ENCODE measurements around the gene DNMT3B. TPM values are rescaled to one million over a fixed set of nuclear protein-coding genes. Genes with fewer than 3 reads are reported as not detected.

Gene DNMT3B
- total RNA-seq, 6 donors from 2014 or later: 0.76 to 2.1 (median 1.7) TPM; not detected in 1

DNA sequence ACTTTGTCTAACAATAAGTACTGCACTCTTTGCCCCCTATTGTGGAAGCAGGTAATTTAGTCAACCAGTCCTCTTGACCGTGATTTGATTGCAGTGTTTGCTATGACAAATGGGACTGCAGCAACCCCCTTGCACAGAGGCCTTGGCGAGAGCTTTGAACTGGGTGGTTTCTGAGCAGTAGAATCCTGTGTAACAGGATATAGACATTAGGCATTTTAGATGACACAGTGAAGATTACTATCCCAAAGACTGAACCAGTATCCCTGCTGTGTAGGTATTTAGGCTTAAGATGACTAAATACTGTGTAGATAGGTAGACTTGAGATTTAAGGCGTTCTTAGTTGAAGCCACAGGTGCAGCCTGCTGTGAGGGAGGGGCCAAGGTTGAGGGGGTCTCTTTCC is 9.9 kb downstream of the DNMT3B start:
- peaks cover 0 to under 1% (median 0%) of the 10 kb centered on the region in 4 donors for H3K4me1 ChIP-seq
- H3K27me3 ChIP-seq: no peaks in the 10 kb centered on the region
- ATAC-seq (ENCODE audit: low FRiP score in 2 of 2): no peak
- no peak for TF ChIP-seq EP300 (IDR thresholded peaks at IDR 0.05)
- TF ChIP-seq CTCF (IDR thresholded peaks at IDR 0.05): no peak
- TF ChIP-seq POLR2A (IDR thresholded peaks at IDR 0.05): no peak
- TF ChIP-seq POLR2AphosphoS5 (IDR thresholded peaks at IDR 0.05): no peak
- no peaks in the 10 kb centered on the region for H3K9me3 ChIP-seq
- WGBS, 2 donors: 86 to 90% methylated on average over 3 of the region's 3 CpGs
- no peaks in the 10 kb centered on the region for H3K36me3 ChIP-seq
- H3K27ac ChIP-seq: no peak overlapping the region
- DNase-seq: no peak
- H3K4me3 ChIP-seq: no peak overlapping the region

DNA sequence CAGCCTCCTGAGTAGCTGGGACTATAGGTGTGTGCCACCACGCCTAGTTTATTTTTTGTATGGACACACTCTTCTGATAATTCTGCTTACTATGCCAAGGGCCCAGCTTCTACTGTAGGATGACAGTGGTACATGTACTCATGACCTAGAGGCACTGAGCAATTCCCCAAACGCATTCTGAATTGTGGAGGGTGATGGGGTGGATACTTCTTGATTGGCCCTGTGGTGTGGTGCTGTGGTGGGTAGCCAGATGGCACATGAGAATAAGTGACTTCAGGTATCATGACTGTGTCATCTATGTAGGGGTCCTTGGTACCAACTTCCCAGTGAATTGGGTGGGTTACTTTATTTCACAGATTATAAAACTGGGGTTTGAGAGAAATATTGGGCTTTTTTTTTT is 11.0 kb downstream of the DNMT3B start:
- 91 to 96% methylated on average over 2 of the region's 2 CpGs for WGBS, 2 donors
- no peak for ATAC-seq (ENCODE audit: low FRiP score in 2 of 2)
- no peak overlapping the region for H3K27ac ChIP-seq

DNA sequence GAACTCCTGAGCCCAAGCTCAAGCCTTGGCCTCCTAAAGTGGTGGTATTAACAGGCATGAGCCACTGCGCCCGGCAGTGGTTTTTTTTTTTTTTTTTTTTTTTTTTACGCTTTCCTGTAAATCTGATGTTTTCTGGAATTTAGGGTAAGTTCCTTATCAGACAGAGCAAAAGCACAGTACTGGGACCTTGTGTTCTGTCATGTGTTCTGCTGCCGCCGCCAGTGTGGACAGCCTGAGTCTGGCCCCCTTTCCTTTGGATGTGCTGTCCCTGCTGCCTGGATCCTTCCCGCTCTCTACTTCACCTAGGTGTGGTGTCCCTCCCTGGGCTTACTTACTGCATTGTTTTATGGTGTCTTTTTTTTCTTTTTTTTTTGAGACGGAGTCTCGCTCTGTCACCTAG is 11.7 kb downstream of the DNMT3B start:
- H3K27me3 ChIP-seq: no peaks in the 10 kb centered on the region
- no peak overlapping the region for H3K4me3 ChIP-seq
- H3K4me1 ChIP-seq: peaks cover 0 to 5% (median 1%) of the 10 kb centered on the region in 4 donors
- H3K9me3 ChIP-seq: no peaks in the 10 kb centered on the region
- WGBS, 2 donors: 86 to 92% methylated on average over 5 to 8 of the region's 8 CpGs
- H3K27ac ChIP-seq: no peak overlapping the region
- no peaks in the 10 kb centered on the region for H3K36me3 ChIP-seq
- DNase-seq: no peak
- ATAC-seq (ENCODE audit: low FRiP score in 2 of 2): no peak
- no peak for TF ChIP-seq CTCF (IDR thresholded peaks at IDR 0.05)
- no peak for TF ChIP-seq POLR2A (IDR thresholded peaks at IDR 0.05)
- no peak for TF ChIP-seq EP300 (IDR thresholded peaks at IDR 0.05)
- TF ChIP-seq POLR2AphosphoS5 (IDR thresholded peaks at IDR 0.05): no peak

More for the DNA sequence above, 11.0 kb downstream of the DNMT3B start:
- no peak overlapping the region for H3K4me3 ChIP-seq
- TF ChIP-seq POLR2A (IDR thresholded peaks at IDR 0.05) (no peak), CTCF (IDR thresholded peaks at IDR 0.05) (no peak), POLR2AphosphoS5 (IDR thresholded peaks at IDR 0.05) (no peak), EP300 (IDR thresholded peaks at IDR 0.05) (no peak)
- peaks cover 0 to 5% (median 1%) of the 10 kb centered on the region in 4 donors for H3K4me1 ChIP-seq
- H3K9me3 ChIP-seq: no peaks in the 10 kb centered on the region
- no peaks in the 10 kb centered on the region for H3K27me3 ChIP-seq
- H3K36me3 ChIP-seq: no peaks in the 10 kb centered on the region
- no peak for DNase-seq

DNA sequence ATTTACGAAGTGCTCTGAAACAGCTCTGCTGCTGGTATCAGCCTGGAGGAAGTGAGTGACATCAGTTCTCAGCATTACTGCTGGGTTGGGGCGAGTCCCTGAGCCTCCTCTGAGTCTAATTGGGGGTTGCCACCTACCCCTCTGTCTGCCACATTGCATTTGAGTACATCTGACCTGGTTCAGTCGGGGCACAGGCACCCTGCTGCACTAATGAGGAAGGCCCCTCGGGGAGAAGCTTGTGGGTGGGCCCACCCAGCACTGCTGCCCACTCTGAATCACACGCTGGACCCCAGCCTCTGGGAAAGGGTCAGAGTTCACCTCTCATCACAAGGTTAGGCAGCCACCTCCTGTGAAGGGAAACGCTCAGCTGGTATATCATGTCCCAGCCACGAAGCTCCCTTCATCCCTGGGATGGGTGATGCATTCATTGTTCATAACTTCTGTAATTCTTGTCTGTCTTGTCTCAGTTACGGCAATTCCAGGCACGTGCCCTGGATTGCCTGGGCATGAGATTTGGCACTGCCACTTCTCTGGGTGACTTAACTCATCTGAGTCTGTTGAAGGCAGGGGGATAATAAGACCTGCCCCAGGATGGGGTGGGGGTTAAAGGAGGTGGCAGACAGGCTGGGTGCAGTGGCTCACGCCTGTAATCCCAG is 13.3 kb downstream of the DNMT3B start:
- ATAC-seq (ENCODE audit: low FRiP score in 2 of 2): no peak

More for the DNA sequence above, 13.3 kb downstream of the DNMT3B start:
- Histone ChIP-seq H3K27ac (no peak overlapping the region), H3K27me3 (no peaks in the 10 kb centered on the region), H3K9me3 (no peaks in the 10 kb centered on the region), H3K36me3 (no peaks in the 10 kb centered on the region), H3K4me3 (no peak overlapping the region), H3K4me1 (peaks cover 0 to 5% (median 1%) of the 10 kb centered on the region in 4 donors)
- no peak for TF ChIP-seq CTCF (IDR thresholded peaks at IDR 0.05)
- TF ChIP-seq POLR2AphosphoS5 (IDR thresholded peaks at IDR 0.05): no peak
- TF ChIP-seq EP300 (IDR thresholded peaks at IDR 0.05): no peak
- TF ChIP-seq POLR2A (IDR thresholded peaks at IDR 0.05): no peak
- no peak for DNase-seq
- 90 to 91% methylated on average over 7 to 10 of the region's 10 CpGs for WGBS, 2 donors
